Esophagus muscularis mucosa (tissue), 4 donors: ENCODE results near the gene MAST4. TPM values are rescaled to one million over a fixed set of nuclear protein-coding genes. Genes with fewer than 3 reads are reported as not detected.

ENCODE experiments used
- DNase-seq: peaks from one replicate; pipeline ENCODE4 v3.0.0-alpha.2; 2017; ENCODE audit errors: extremely low spot score
- H3K27ac ChIP-seq, 4 donors: fragments of 200-600 bp; sonication (generic); replicated peaks in 1 of 4; 1 replicate in 3 of 4; 2 replicates in 1 of 4; pipeline ENCODE4 v1.5.1; 2016 to 2019; ENCODE audit warnings: mild to moderate bottlenecking in 1 of 4
- H3K27me3 ChIP-seq, 4 donors: fragments of 200-600 bp; sonication (generic); one replicate each; pipeline versions ENCODE4 v1.5.1 to v1.6.0; 2016 to 2019
- H3K36me3 ChIP-seq, 4 donors: fragments of 200-600 bp; sonication (generic); one replicate each; pipeline ENCODE4 v1.5.1; 2016 to 2019
- H3K4me1 ChIP-seq, 4 donors: fragments of 200-600 bp; sonication (generic); one replicate each; pipeline ENCODE4 v1.5.1; 2016 to 2019
- H3K4me3 ChIP-seq, 4 donors: fragments of 200-600 bp; sonication (generic); 1 replicate in 2 of 4; 2 replicates in 2 of 4; pipeline ENCODE4 v1.5.1; 2016 to 2019; ENCODE audit warnings: mild to moderate bottlenecking in 4 of 4, moderate library complexity in 1 of 4
- H3K9me3 ChIP-seq, 4 donors: fragments of 200-600 bp; sonication (generic); 1 replicate in 3 of 4; 2 replicates in 1 of 4; pipeline ENCODE4 v1.5.1; 2016 to 2019
- EP300 ChIP-seq: sonication (generic); formaldehyde crosslinking; IDR thresholded peaks from one replicate; pipeline ENCODE4 v1.6.1; 2017; ENCODE audit warnings: antibody characterized with exemption
- POLR2A ChIP-seq: fragments of 450-650 bp; IDR thresholded peaks from one replicate; pipeline ENCODE4 v1.6.1; 2017; ENCODE audit warnings: antibody characterized with exemption, moderate library complexity, mild to moderate bottlenecking, low read depth
- POLR2AphosphoS5 ChIP-seq, 2 donors: sonication (generic); formaldehyde crosslinking; IDR thresholded peaks; one replicate each; pipeline ENCODE4 v1.6.1; 2017; ENCODE audit warnings: antibody characterized with exemption in 2 of 2
- WGBS: methylation state at CpG from one replicate; pipeline ENCODE4 v1.1.5; 2018; 5-methylcytosine and 5-hydroxymethylcytosine counted together
- intact Hi-C: fragments of 100-400 bp; cut with DNase I; formaldehyde crosslinking; loops from one replicate; pipeline ENCODE4 v1.15.1; 2023
- total RNA-seq, 4 donors: library from RNA; depleted of rRNA; stranded (reverse); fragments of >200 nt; gene quantifications; one replicate each; pipeline versions ENCODE4 v1.1.0 to v1.2.1, GENCODE V29; 2016
- TF ChIP-seq, protein P1 (sequence below), 3 experiments: fragments of 200-600 bp in 2 of 3; fragments of 450-650 bp in 1 of 3; sonication (generic) in 2 of 3; IDR thresholded peaks; one replicate each; pipeline ENCODE4 v1.5.1; 2017 to 2019; ENCODE audit warnings: antibody characterized with exemption in 3 of 3, mild to moderate bottlenecking in 2 of 3, moderate library complexity in 1 of 3

Gene MAST4
- total RNA-seq, 4 donors from 2014 or later = 26.2 to 39.7 (median 35.8) TPM

DNA sequence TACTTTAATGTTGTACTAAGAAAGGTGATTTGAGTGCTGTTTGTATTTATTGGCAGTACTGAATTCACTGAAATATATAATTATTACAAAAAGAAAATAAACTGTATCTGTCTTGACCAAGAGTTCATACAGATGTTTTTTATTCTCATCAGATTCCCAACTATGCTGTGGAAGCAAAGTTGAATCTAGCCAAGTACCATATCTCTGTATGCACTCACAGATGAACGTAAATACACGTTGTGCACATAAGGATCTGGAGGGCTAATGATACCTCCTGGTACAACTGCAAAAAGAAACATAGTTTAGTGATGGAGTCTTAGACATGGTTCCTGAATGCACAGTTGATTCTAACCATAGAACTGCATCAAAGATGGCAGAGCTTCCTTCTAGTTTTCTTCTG is 431.0 kb downstream of the MAST4 start:
- 90% methylated on average over 2 of the region's 2 CpGs for WGBS

GRCh38 chr5:67028371-67028770 is 432.2 kb downstream of the MAST4 start:
- H3K9me3 ChIP-seq = no peaks in the 10 kb centered on the region
- H3K27ac ChIP-seq = no peak overlapping the region
- H3K27me3 ChIP-seq = no peaks in the 10 kb centered on the region
- no peak for DNase-seq
- no peaks in the 10 kb centered on the region for H3K36me3 ChIP-seq
- H3K4me1 ChIP-seq = peaks cover 20 to 67% (median 49%) of the 10 kb centered on the region in 4 donors
- TF ChIP-seq, protein P1, sequence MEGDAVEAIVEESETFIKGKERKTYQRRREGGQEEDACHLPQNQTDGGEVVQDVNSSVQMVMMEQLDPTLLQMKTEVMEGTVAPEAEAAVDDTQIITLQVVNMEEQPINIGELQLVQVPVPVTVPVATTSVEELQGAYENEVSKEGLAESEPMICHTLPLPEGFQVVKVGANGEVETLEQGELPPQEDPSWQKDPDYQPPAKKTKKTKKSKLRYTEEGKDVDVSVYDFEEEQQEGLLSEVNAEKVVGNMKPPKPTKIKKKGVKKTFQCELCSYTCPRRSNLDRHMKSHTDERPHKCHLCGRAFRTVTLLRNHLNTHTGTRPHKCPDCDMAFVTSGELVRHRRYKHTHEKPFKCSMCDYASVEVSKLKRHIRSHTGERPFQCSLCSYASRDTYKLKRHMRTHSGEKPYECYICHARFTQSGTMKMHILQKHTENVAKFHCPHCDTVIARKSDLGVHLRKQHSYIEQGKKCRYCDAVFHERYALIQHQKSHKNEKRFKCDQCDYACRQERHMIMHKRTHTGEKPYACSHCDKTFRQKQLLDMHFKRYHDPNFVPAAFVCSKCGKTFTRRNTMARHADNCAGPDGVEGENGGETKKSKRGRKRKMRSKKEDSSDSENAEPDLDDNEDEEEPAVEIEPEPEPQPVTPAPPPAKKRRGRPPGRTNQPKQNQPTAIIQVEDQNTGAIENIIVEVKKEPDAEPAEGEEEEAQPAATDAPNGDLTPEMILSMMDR (IDR thresholded peaks at IDR 0.05) = no peak
- no peak for TF ChIP-seq EP300
- no peak for TF ChIP-seq POLR2AphosphoS5 (IDR thresholded peaks at IDR 0.05)
- no peak for TF ChIP-seq POLR2A
- 88% methylated on average over 4 of the region's 4 CpGs for WGBS
- intact Hi-C loops = no loop called here
- H3K4me3 ChIP-seq = no peak overlapping the region

More for the DNA sequence above, 431.0 kb downstream of the MAST4 start:
- Histone ChIP-seq H3K27me3 (no peaks in the 10 kb centered on the region), H3K36me3 (no peaks in the 10 kb centered on the region), H3K4me3 (no peak overlapping the region), H3K9me3 (no peaks in the 10 kb centered on the region), H3K27ac (no peak overlapping the region), H3K4me1 (peaks cover 22 to 61% (median 41%) of the 10 kb centered on the region in 4 donors)
- DNase-seq = no peak
- intact Hi-C loops = no loop called here
- TF ChIP-seq, protein P1 (IDR thresholded peaks at IDR 0.05) = no peak
- TF ChIP-seq POLR2AphosphoS5 (IDR thresholded peaks at IDR 0.05) (no peak), EP300 (no peak), POLR2A (no peak)

- no peak for DNase-seq
- TF ChIP-seq EP300 (no peak), POLR2A (no peak), POLR2AphosphoS5 (IDR thresholded peaks at IDR 0.05) (no peak)
- TF ChIP-seq, protein P1 (IDR thresholded peaks at IDR 0.05) = no peak
- Histone ChIP-seq H3K4me1 (peaks cover 21 to 73% (median 54%) of the 10 kb centered on the region in 4 donors), H3K27me3 (no peaks in the 10 kb centered on the region), H3K9me3 (no peaks in the 10 kb centered on the region), H3K27ac (no peak overlapping the region), H3K36me3 (no peaks in the 10 kb centered on the region), H3K4me3 (no peak overlapping the region)
- intact Hi-C loops = no loop called here
- 97% methylated on average over 4 of the region's 4 CpGs for WGBS
These were observed 432.7 kb downstream of the MAST4 start for GRCh38 chr5:67028941-67029340.

DNA sequence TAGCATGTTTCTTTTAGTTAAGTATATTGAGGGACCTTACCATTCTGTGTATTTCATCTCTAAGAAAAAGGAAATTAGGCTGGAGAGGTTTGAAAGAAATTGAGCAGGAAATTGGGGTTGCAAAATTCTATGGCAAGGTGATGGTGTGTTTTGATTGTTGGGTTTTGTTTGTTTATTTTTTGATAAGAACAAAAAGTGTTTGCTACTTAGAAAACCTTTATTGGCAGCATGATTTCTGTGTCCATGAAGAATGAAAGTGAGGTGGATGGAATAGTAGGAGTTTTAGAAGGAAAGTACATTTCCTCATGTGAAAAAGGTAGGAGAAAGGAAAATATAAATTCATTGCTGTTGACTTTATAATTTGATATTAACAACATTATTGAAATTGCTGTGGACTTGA is 433.3 kb downstream of the MAST4 start:
- Histone ChIP-seq H3K27ac (no peak overlapping the region), H3K9me3 (no peaks in the 10 kb centered on the region), H3K36me3 (no peaks in the 10 kb centered on the region), H3K4me3 (no peak overlapping the region), H3K4me1 (peaks cover 26 to 78% (median 60%) of the 10 kb centered on the region in 4 donors), H3K27me3 (no peaks in the 10 kb centered on the region)
- intact Hi-C loops = no loop called here
- TF ChIP-seq EP300 (no peak), POLR2AphosphoS5 (IDR thresholded peaks at IDR 0.05) (no peak), POLR2A (no peak)
- TF ChIP-seq, protein P1 (IDR thresholded peaks at IDR 0.05) = no peak
- DNase-seq = no peak

DNA sequence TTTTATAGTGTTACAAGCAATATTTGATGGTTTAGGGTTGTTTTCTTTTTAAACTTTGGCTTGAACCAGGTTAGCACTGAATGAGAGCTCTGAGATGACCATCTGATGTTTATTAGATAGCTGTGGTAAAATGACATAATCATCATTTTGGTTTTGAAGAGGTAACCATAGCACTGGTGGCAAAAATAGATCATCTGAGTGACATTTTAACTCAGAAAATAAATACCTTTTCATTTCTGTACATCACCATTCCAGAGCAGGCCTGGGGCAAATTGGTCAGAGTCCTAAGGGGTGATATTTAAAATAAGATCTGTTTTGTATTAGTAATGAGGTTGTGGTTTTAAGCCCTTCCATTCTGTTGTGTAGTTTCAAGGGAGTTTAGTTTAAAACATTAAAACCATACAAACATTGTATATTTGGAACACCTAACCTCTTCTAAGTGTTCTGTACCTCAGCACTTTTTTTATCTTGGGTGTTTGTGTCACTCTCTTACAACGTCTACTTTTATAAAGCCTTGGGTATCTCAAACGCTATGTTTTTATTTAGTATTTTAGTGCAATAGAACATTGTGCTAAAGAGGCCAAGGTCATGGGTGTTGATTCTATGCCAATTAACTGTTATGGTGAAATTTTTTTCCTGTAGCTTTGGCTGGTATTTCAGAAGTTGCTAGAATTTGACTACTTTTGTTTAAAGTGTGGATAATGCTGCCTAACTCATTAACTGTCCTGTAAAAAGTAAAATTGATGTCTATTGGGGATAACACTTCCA is 434.3 kb downstream of the MAST4 start:
- no peaks in the 10 kb centered on the region for H3K27me3 ChIP-seq
- H3K9me3 ChIP-seq = no peaks in the 10 kb centered on the region
- WGBS = 28% methylated on average over 2 of the region's 2 CpGs
- TF ChIP-seq POLR2AphosphoS5 (IDR thresholded peaks at IDR 0.05) = no peak
- no peak for TF ChIP-seq POLR2A
- TF ChIP-seq EP300 = no peak
- TF ChIP-seq, protein P1 (IDR thresholded peaks at IDR 0.05) = no peak
- peak overlapping the region; percentile 3 to 67 (median 60) for H3K27ac ChIP-seq
- no peak for DNase-seq
- H3K36me3 ChIP-seq = no peaks in the 10 kb centered on the region
- no peak overlapping the region for H3K4me3 ChIP-seq
- intact Hi-C loops = no loop called here
- peaks cover 35 to 85% (median 66%) of the 10 kb centered on the region in 4 donors for H3K4me1 ChIP-seq
